ENCODE data around the gene SCEL.

The SCEL gene

DNA sequence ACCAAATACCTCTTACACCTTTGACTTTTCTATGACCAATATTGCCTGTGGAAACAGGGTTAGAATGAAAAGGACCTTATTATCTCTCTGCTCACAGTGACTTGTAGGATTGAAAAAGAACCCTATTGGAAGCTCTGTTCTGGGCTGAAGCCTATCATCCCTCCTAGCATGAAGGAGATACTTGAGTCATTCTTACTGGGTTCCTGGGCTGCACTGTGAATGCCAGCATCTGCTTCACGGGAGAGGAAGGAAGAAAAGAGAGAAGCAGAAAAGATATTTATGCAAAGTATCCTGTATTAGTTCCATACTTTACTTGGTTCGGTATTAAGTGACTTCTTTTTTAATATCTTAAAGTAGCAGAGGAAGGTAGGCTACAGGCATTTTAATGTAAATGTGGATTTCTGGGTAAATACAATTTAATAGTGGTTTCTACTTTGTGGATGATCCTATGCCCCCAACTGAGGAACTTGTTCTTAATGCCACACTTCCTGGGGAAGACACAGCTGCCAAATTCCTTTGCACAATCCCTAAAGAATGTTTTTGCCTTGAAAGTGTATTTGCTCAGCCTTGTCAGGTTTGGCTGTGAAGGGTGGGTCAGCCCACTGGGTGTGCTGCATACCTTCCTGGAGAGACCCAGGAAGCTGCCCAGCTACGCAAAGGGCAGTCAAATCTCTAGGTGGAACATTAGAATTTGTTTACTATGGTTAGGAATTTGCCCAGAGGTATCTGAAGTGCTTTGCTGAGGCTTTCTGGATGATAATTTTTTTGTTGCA, 13.7 kb upstream of the SCEL start:
- no peak for DNase-seq (ENCODE audit: low read depth)

DNA sequence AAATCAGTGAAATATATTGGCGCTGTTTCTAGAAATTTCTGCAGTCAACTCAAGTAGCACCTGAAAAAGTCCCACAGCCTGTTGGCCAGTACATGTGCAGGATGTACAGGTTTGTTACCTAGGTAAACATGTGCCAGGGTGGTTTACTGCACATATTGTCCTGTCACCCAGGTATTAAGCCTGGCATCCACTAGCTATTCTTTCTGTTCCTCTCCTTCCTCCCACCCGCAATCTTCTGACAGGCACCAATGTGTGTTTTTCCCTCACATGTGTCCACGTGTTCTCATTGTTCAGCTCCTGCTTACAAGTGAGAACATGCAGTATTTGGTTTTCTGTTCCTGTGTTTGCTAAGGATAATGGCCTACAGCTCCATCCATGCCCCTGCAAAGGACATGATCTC, 13.1 kb upstream of the SCEL start:
- no peak for DNase-seq (ENCODE audit: low read depth)

DNA sequence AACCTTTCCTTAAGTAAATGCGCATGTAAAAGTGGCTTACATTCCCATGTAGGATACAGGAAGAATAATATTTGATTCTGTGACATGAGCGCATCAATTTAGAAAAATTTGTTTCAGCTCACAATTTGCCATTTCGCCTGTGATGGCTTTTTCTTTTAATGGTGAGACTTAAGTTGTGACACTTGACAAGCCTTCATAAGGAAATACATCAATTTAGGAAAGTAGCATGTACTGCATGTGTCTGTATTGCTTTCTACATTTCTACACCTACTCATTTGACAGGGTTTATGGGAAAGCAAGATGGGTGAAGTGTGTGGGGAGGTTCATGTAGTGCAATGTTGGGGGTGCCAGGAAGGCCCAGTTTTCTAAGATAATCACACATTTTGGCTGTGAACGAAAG, 12.1 kb upstream of the SCEL start:
- no peak for DNase-seq (ENCODE audit: low read depth)

DNA sequence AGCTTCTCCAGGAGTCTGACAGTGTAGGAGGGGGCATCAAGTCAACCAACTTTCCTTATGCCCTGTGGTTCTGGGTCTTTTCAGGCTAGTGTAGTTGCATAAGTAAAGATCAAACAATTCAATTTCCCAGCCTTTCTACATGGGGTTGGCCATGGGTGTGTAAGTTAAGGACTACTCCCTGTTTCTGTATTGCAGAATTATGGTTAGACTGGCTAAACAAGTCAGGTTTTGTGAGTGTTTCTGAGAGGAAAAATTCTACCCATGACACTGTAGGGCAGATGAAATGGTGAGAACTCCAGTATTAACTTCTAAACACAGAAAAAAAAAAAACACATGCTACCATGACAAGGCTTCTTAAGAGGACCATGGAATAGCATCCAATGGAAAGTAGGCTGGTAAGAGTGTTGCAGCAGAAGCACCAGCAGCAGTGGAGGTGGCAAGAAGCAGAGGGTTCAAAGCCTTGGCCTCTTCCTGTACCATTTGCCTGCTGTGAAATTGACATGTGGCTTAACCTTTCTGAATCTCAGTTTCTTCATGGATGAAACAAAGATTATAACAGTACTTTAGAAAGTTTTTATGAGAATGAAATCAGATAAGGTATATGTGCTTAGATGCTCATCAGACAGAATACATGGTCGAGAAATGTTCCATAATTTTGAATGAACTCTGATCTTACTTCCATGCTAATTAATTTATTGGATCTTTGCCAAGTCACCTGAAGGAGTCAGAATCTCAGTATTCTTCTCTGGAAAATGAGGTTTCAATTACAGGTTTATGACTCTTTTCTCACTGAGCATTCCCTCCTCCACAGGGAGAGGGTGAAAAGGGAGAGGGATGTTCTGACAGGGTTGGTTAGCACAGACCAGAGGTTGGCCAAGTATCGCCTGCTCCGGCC, 11.4 kb upstream of the SCEL start:
- no peak for DNase-seq (ENCODE audit: low read depth)

DNA sequence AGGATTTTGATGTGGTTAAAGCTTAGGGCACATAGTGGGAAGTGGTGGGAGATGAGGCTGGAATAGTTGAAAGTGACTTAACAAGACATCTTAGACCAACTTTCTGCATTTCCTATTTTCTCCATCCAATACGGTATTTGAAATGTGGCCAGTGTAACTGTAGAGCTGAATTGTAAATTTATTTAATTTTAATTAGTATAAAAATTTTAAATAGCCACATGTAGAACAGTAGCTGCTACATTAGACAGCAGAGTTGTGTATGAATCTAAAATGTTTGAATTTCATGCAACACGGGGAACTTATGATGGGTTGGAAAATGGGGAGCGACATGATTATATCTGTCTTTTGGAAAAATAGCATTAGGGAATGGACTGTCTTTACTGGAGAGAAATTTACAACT, 7.1 kb upstream of the SCEL start:
- DNase-seq (ENCODE audit: low read depth): no peak

DNA sequence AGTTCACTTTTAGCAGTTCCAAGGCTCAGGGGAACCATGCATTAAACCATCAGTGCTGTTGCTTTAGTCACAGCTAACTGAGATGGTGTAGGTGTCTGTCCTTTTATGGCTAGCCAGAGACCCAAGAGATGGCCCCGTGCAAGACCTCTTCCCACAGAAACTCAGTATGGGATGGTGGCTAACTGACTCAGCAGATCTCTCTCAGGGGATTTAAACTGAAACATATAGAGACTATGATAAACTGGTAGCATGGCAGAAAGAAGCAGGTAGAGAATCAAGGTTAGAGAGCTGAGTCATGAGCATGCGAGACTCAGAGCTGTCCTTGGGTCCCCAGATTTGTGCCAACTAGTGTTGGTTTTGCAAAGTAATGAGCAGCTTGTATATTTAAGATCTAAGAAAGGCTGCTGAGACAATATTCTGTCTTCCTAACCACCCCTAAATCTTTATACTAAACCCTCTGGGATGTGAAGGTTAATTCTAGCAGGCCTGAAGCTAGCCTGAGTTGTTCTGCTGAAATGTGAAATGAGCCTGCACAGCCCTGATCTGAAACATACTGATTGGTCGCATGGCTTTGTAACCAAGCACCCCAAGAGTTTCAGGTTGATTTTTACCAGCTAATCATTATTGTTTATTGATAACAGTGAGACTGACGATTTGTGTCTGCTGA, 6.5 kb upstream of the SCEL start:
- DNase-seq (ENCODE audit: low read depth): no peak

DNA sequence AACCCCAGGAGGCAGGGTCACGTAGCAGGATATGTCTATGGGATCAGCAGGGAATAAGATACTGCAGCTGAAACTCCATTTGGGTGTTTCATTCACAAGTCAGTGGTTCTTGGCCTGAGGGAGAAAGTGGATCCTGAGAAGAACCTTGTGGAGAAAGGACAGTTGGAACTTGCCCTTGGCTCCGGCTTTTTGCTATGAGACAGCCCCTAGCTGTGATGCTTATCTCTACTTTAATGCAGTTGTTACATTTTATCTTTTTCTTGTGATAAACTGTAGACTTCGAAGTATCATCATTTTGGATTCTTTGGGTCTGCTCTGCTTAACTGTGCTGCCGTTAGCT, 6.0 kb upstream of the SCEL start:
- DNase-seq (ENCODE audit: low read depth): no peak

DNA sequence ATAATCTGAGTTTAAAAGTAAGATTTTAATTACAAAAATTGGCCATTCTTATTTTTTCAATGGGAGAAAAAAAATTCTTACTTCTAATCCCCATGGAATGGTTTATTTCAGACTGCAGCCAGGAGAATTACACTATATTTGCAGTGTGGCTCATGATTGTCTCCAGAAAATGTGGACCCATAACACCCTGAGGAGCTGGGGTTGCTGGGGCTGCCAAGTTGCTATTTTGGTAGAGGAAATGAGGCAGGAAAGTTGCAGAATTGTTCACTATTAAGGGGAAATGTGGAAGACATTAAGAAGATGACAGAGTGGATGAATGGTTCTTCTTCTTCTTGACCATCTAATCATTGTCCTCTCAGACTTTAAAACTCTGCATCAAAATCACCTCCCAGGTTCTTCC, 4.6 kb upstream of the SCEL start:
- DNase-seq (ENCODE audit: low read depth): no peak

DNA sequence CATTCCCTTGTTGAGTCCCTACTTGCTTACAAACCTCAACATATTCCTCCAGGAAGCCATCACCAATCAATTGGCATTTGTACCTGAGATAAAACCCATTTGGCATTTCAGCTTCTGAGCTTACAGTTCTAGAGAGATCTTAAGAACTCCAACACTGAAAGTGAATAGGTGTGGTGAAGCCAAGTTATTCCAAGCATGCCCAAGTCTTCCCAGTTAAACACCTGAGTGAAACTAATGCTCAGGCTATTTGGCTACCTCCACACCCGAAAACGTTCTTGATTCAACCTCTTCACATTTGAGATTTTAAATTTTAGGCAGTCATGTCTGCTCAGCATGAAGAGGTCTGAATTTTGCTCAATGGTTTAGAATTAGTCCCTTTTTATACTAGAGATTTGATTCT, 2.5 kb upstream of the SCEL start:
- DNase-seq (ENCODE audit: low read depth): no peak

DNA sequence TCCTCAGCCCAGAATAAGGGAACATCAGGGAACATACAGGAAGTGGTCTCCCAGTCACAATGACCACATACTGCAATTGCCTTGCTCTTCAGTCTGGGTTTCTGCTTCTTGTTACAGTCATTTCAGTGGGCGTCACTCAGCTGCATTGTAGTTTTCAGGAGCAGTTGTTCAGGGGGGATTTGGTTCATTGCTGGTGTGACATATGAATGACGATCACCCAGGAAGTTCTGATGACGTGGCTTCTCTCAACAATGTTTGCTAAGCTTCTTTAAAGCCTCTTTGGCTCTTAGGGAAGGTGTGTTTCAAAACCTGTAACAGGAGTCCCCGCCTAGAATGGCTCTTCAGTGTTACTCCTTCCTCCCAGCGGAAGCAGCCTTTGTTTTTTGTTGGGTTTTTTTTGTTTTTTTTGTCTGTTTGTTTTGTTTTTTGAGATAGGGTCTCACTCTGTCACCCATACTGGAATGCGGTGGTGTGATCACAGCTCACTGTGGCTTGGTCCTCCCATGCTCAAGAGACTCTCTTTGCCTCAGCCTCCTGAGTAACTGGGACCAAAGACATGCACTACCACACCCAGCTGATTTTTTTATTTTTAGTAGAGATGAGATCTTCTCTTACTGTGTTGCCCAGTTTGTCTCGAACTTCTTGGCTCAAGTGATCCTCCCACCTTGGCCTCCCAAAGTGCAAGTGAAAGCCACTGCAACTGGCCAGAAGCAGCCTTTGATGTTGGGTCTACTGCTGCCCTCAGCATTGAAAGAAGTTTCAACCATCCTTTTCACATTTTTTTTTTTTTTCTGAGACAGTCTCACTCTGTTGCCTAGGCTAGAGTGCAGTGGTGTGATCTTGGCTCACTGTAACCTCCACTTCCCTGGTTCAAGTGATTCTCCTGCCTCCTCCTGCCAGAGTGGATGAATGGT, 1.4 kb upstream of the SCEL start:
- no peak for DNase-seq (ENCODE audit: low read depth)

DNA sequence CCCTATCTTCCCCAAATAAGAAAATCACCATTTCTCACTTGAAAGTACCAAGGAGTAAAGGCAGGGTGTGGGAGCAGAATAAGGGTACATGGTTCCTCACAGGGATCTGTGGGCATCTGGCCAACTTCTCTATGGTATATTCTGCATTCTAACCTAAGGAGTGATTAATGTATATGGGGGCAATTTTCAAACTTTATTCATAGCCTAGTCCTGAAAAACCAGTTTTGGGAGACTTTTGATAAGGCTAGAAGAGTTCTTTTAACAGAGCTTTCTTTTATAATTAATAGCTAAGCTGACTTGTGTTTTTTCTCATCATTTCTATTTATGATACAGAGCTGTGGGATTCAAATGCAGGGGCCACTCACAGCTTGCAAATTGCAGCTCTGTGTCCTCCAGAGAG, 852 bp downstream of the SCEL start:
- no peak for DNase-seq (ENCODE audit: low read depth)

DNA sequence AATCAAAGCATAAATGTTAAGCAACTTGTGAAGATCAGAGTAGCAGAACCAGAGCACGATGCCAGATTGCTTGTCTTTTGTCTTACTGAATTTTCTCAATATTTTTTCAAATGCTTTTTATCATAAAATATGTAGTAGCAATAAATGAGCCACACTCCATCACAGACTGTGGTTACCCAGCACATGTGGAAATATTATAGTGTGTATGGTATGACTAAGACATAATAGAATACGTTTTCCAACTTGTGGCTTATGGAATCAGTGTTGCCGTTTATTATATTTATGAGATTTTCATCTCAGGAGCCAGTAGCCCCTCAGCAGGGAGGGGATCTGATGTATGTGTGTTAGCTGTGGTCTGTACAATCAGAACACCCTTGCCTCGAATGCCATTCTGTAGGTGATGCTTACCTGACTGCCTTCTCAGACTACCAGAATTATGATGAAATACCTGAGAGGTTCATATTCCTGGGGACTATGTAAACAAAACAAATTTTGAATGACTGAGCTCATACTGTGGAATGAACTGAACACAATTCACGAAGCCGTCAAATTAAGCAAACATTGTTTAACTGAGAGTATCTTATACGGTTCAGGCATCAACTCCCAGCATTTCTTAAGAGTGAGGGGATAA, 1.9 kb downstream of the SCEL start:
- no peak for DNase-seq (ENCODE audit: low read depth)

DNA sequence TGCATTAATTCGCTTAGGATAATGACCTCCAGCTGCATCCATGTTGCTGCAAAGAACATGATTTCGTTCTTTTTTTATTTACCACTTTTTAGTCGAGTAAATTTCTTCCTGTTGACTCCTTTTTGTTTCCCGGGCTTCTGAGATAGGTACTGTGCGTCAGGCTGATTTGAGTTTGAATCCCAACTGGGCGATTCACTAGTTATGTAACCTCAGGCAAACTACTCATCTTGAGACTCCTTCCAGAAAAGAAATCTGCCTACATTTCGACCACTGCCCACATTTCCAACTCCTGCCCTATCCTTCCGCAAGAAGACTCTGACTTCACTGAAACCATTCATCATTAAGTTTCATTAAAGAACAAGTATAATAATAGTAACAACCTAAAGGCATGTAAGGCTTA, 8.2 kb downstream of the SCEL start:
- DNase-seq (ENCODE audit: low read depth): no peak

DNA sequence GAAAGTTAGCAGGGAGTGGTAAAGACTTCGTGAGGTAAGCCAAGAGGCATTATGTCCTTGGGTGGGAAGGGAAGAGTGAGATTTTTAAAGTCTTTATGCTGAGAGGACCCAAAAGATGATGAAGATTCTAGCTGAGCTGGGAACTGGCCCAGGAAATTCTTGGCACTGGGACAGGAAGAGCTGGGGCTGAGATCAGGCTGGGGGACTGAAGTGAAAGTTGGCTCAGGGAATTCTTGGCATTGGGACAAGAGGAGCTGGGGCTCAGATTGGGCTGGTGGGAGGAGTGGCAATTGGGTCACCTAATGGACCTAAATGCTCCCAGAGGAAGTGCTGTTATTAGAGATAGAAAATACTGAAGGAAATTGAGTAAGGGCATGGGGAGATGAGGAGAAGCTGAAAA, 8.8 kb downstream of the SCEL start:
- no peak for DNase-seq (ENCODE audit: low read depth)

DNA sequence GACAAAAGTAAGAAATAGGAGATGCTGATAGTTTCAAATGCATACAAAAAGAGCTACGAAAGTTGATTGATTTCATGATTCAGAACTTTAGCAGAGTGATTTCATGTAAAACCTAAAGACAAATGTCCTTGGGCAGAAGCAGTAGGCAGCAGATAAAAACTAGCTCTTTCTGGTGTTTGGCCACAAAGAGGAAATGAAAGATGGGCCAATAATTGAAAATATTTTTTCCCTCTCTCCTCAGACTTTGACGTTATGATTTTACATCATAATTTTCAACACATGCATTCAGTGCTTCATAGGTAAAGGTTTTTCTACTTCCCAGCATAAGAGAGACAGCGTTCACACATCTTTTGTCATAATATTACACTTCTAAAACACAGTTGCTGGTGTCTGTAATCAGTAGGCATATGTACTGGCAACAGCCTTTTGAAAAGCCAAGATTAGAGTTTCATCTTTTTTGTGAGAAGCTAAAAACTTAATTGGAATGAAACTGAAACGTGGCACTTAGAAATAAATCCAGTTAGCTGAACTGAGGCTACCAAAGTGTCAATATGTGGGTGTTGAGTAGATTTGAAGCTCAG, 9.3 kb downstream of the SCEL start:
- DNase-seq (ENCODE audit: low read depth): no peak

DNA sequence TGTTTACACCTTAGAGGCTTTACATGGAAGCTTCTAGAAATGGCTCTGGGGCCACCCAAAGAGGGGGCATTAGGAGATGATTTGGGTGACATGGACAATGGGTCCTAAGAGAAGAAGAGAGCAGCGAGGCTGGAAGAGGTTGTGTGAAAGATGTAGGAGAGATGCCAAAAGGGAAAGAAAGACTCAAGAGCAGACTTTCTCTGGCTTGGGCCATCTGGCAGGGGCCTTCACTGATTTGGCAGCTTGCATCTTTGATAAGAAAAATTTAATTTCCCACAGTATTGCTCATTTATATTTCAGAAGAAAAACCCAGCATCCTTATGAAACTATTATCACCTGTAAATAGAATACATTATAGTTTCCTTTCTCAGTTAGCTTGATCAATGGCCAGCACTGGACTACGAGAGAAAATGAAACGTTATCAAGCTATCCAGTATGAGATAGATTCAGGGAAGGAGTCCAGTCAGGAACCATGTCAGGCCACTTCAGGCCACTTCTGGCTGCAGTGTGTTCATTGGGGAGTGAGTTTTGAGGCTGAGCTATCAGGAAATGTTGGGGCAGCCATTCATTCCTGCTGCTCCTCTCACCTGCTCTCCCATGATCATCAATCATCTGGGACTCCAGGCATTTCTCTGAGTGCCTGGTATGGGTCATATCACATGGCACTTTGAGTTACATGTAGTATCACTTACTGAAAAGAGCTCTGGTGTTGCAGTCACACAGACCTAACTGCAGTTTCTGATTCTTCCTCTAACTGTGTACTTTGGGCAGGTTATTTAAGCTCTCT, 10.3 kb downstream of the SCEL start:
- no peak for DNase-seq (ENCODE audit: low read depth)

DNA sequence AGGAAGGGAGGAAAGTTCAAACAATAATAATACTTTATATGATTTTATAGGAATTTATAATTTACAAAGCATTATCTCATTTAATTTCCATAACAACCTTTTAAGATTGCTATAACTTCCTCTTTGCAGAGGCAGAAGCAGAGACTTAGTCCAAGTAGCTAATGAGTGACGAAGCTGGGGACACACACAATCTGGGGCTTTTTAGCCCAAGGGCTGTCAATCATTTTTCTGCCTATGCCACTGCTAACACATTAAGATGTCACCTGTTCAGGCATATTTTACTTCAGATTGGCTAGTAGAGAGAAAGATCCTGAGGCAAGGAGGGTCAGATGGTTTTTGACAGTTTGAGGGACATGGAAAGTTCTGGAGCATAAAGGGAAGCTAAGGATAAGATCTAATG, 12.6 kb downstream of the SCEL start:
- DNase-seq (ENCODE audit: low read depth): no peak

DNA sequence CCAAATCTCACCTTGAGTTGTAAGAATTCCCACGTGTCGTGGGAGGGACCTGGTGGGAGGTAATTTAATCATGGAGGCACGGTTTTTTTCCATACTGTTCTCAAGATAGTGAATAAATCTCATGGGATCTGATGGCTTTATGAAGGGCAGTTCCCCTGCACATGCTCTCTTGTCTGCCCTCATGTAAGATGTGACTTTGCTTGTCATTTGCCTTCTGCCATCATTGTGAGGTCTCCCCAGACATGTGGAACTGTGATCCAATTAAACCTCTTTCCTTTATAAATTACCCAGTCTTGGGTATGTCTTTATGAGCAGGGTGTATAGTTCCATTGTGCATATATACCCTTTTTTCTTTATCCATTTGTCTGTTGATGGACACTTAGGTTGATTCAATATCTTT, 13.1 kb downstream of the SCEL start:
- no peak for DNase-seq (ENCODE audit: low read depth)

DNA sequence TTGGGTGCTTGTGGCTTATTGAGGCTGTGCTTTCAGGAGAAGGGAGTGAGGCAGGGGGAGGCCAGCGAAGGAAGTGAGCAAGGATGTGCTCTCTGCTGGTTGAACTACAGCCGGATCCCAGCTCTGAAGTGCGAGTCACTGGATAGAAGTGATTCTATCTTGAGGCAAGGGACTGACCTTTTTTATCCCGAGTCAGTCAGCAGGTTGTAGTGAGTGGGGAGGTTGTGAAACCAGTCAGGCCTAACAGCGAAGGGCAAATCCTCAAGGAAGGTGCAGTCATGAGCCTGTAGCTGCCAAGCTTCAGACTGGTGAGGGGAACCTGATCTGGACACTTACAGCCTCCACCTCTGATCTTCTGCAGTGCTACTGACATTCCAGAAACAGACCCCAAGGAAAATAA, 18.6 kb downstream of the SCEL start:
- DNase-seq (ENCODE audit: low read depth): no peak

DNA sequence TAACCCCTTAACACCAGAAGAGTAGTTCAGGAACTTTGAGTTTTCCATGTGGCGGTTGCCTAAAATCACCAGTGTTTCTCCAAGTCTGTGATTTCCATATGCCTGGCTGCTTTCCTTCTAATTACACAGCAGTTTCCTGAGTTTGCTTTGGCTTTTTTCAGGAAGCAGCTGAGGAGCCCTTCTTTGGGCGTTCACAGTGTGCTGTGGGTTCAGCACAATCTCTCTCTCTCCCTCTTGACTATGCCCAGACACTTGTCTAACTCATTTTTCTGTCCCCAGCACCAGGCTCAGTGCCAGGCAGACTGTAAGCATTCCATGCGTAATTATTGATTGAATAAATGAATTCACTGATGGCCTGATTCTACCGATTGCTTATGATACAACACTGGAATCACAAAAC, 19.7 kb downstream of the SCEL start:
- no peak for DNase-seq (ENCODE audit: low read depth)

Data from stimulated activated CD8-positive, alpha-beta memory T cell treated with anti-CD3 and anti-CD28 coated beads, Interleukin-12 subunit alpha, Interleukin-12 subunit beta, amount 100 ng/mL, for 1 hour (primary cell).